Neural cell (in vitro differentiated cells): ENCODE measurements around the gene CNGA3.

Experiments used
- EP300 ChIP-seq: fragments of 450-650 bp; conservative IDR thresholded peaks from 2 replicates; pipeline ENCODE4 v1.6.1; 2014; ENCODE audit warnings: antibody characterized with exemption, mild to moderate bottlenecking, moderate library complexity; ENCODE audit not compliant: poor library complexity, severe bottlenecking
- EZH2 ChIP-seq: fragments of 200-600, 300-800 bp; shearing (Covaris generic), sonication (generic); IDR thresholded peaks from 2 replicates; pipeline ENCODE4 v1.6.1; 2014; ENCODE audit warnings: antibody characterized with exemption, low read length, borderline replicate concordance, mild to moderate bottlenecking; ENCODE audit not compliant: insufficient read depth, poor library complexity, severe bottlenecking
- POLR2AphosphoS5 ChIP-seq: IDR thresholded peaks from 2 replicates; pipeline ENCODE4 v1.6.1; 2012
- RAD21 ChIP-seq: fragments of 450-650 bp; conservative IDR thresholded peaks from 2 replicates; pipeline ENCODE4 v1.6.1; 2014; ENCODE audit warnings: antibody characterized with exemption, mild to moderate bottlenecking, moderate library complexity
- SMC3 ChIP-seq: fragments of 450-650 bp; conservative IDR thresholded peaks from 2 replicates; pipeline ENCODE4 v1.6.1; 2014; ENCODE audit warnings: antibody characterized with exemption, mild to moderate bottlenecking, moderate library complexity; ENCODE audit not compliant: poor library complexity
- TAF1 ChIP-seq: IDR thresholded peaks from 2 replicates; pipeline ENCODE4 v1.6.1; 2012; ENCODE audit warnings: low read depth
- TF ChIP-seq, protein P1 (sequence below): fragments of 450-650 bp; IDR thresholded peaks from 2 replicates; pipeline ENCODE4 v1.5.1; 2014; ENCODE audit warnings: antibody characterized with exemption, mild to moderate bottlenecking, moderate library complexity; ENCODE audit not compliant: poor library complexity, severe bottlenecking
- TF ChIP-seq, protein P2 (sequence below): IDR thresholded peaks from 2 replicates; pipeline ENCODE4 v1.6.1; 2012; ENCODE audit warnings: borderline replicate concordance

DNA sequence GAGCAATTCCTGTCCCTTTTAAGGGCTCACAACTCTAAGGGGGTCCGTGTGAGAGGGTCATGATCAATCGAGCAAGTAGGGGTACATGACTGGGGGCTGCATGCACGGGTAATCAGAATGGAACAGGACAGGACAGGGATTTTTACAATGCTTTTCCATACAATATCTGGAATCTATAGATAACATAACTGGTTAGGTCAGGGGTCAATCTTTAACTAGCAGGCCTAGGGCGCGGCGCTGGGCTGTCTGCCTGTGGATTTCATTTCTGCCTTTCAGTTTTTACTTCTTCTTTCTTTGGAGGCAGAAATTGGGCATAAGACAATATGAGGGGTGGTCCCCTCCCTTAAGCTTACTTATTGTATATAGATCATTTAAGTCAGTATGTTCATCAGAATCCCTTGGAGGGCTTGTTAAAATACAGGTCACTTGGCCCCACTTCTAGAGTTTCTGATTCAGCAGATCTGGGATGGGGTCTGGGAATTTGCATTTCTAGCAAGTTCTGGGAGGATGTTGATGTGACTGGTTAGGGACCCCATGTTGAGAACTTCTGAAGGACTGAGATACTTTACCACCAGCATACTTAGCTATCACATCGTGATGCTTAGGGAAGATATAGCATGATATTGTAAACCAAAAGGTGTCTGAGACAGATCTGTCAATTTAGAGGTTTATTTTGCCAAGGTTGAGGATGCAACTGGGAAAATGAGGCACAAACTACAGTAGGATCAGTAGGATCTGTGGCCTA is 95.6 kb downstream of the CNGA3 start:
- TF ChIP-seq, protein P1, sequence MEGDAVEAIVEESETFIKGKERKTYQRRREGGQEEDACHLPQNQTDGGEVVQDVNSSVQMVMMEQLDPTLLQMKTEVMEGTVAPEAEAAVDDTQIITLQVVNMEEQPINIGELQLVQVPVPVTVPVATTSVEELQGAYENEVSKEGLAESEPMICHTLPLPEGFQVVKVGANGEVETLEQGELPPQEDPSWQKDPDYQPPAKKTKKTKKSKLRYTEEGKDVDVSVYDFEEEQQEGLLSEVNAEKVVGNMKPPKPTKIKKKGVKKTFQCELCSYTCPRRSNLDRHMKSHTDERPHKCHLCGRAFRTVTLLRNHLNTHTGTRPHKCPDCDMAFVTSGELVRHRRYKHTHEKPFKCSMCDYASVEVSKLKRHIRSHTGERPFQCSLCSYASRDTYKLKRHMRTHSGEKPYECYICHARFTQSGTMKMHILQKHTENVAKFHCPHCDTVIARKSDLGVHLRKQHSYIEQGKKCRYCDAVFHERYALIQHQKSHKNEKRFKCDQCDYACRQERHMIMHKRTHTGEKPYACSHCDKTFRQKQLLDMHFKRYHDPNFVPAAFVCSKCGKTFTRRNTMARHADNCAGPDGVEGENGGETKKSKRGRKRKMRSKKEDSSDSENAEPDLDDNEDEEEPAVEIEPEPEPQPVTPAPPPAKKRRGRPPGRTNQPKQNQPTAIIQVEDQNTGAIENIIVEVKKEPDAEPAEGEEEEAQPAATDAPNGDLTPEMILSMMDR: no peak
- TF ChIP-seq EZH2 (no peak), POLR2AphosphoS5 (no peak), EP300 (no peak), RAD21 (no peak), TAF1 (no peak), SMC3 (no peak)
- TF ChIP-seq, protein P2, sequence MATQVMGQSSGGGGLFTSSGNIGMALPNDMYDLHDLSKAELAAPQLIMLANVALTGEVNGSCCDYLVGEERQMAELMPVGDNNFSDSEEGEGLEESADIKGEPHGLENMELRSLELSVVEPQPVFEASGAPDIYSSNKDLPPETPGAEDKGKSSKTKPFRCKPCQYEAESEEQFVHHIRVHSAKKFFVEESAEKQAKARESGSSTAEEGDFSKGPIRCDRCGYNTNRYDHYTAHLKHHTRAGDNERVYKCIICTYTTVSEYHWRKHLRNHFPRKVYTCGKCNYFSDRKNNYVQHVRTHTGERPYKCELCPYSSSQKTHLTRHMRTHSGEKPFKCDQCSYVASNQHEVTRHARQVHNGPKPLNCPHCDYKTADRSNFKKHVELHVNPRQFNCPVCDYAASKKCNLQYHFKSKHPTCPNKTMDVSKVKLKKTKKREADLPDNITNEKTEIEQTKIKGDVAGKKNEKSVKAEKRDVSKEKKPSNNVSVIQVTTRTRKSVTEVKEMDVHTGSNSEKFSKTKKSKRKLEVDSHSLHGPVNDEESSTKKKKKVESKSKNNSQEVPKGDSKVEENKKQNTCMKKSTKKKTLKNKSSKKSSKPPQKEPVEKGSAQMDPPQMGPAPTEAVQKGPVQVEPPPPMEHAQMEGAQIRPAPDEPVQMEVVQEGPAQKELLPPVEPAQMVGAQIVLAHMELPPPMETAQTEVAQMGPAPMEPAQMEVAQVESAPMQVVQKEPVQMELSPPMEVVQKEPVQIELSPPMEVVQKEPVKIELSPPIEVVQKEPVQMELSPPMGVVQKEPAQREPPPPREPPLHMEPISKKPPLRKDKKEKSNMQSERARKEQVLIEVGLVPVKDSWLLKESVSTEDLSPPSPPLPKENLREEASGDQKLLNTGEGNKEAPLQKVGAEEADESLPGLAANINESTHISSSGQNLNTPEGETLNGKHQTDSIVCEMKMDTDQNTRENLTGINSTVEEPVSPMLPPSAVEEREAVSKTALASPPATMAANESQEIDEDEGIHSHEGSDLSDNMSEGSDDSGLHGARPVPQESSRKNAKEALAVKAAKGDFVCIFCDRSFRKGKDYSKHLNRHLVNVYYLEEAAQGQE: no peak
